Stimulated activated CD4-positive, alpha-beta T cell treated with anti-CD3 and anti-CD28 coated beads, TNF-alpha, amount 100 ng/mL, for 1 hour (primary cell): Measurements from ENCODE around the gene TAF1B.
"Not testable (repeated sequence)": the region's sequence is repeated elsewhere in the genome, so short reads cannot be mapped to it uniquely, and the experiment has no call there.

ENCODE experiments used
- DNase-seq, 3 donors: peaks; one replicate each; pipeline ENCODE4 v3.0.0-alpha.2; 2020; ENCODE audit warnings: low read depth in 3 of 3, low spot score in 1 of 3

The TAF1B gene

DNA sequence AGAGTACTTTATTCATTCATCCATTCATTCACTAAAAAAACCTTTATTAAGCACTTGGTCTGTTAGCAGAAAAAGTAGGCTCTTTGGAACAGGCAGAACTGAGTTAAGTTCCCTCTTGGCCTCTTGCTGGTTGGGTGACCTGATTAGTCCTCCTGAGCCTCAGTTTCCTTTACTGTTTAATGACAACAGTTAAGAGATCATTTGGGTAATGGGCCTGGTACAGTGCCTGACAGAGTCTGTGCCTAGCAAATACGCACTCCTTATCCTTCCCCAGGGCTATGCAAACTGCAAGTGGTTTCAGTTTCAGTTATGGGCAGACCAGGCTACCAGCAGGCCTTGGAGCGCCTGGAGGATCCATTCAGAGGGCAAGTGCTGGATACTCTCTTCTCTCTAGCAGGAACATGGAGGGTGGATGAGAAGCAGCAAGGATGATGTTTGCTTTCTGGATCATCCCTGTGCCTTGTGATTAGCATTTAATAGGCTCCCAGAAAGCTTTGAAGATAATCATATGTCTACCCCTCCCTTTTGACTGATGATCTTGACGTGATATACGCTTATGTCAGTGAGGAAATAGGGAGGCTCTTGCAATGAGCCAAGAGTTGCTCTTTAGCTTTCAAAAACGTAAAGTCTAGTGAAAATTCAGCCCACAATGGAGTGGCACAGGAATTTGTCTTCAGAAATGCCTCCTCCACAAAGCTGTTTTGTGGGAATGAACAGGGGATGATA lies 12.4 kb upstream of the TAF1B start:
- DNase-seq: no peak

GRCh38 chr2:9831670-9832069 lies 11.6 kb upstream of the TAF1B start:
- no peak for DNase-seq

DNA sequence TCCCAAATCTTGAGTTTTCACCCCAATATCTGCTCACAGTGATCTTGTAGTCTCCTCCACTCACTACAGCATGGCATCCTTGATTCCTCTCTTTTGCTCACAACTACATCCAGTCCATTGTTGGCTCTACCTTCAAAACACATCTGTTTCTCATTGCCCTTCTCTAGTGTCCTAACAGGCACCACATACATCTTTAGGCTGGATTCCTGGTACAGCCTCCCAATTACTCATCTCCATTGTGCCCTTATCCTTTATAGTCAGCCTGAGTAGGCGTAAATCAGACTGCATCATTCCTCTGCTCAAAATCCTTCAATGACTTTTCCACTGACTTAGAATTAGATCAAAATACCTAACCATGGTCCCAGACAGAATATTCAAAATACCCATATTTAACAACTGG lies 10.7 kb upstream of the TAF1B start:
- no peak for DNase-seq

DNA sequence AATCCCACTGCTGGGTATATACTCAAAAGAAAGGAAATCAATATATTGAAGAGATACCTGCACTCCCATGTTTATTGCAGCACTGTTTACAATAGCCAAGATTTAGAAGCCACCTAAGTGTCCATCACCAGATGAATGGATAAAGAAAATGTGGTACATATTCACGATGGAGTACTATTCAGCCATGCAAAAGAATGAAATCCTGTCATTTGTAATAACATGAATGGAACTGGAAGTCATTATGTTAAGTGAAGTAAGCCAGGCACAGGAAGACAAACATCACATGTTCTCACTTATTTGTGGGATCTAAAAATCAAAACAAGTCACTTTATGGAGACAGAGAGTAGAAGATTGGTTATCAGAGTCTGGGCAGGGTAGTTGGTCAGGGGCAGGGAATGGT lies 8.2 kb upstream of the TAF1B start:
- not testable (repeated sequence) for DNase-seq

DNA sequence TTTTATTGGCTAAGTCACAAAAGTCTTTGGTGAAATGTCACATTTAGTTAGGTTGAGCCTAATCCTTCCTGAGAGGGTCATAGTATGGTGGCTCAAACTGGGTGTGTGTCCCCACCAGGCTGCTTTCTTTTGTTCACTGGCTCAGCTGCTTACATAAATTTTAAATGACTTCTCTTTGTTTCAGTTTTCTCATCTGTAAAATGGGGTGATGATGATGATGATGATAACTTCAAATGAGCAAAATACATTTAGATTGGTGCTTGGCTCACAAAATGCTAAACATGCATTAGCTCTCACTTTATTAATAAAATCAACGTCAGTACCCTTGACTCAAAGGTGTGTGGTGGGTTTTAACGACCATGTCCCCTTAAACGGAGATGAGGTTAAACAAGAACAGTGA lies 7.2 kb upstream of the TAF1B start:
- no peak for DNase-seq

DNA sequence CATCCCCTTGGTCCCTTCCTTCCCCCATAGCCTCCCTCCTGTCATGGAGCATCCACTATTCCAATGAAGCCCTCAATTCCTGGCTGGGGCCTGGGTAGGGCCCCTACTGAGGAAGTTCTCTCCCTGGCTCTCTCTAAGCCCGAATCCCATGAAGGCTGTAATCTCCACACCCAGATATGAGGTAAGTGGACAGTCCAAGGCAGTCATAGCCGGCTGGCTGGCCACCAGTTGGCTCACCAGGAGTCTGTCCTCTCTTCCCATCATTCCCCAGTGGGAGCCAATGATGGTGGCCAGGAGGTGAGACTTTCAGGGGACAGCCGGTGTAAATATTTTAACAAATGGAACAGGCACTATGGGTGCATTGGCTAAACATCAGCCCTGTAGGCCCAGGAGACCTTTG lies 6.8 kb upstream of the TAF1B start:
- DNase-seq: no peak

- no peak for DNase-seq
Observed at GRCh38 chr2:9837451-9837850, 5.8 kb upstream of the TAF1B start.

DNA sequence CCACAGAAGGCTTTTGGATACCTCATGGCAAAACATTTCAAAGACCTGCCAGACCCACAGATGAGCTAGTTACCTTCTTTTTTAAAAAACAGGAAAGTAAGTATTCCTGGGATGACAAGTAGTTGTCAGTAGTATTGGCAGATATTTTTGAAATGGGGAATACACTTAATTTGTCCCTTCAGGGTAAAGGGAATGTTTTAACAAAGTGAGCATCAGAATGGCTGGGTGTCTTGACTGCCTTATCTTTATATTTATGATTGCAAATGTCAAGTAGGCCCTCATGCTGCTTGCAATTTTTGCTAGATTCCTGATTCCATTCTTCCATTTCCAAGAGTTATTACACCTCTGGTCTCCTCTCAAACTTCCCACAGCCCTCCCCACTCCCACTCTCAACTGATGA lies 4.9 kb upstream of the TAF1B start:
- DNase-seq: no peak

DNA sequence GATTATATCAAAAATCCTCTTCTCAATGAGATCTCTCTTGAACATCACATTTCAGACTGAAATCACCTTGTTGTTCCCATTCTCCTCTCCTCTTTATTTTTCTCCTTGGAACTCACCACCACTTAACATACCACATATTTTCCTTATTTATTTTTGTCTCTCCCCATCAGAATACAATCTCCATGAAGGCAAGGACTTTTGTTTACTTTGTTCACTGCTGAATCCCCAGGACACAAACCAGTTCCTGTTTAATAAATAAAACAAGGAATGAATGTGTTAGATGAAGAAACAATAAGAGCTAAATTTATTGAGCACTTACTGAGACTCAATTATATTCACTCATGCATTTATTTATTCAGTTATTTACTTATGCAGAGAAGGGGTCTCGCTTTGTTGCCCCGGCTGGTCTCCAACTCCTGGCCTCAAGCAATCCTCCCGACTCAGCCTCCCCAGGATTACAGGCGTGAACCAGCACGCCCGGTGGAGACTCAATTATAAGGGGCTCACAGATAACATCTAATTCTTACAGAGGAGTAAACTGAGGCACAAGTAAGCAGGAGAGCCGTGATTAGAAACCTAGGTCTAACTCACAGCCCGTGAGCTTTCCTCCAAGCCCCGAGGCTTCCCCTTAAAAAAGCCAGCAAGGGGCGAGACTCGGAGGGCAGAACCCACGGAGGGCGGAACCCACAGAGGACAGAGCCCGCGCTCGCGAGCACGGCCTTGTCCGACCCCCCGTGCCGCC lies 616 bp upstream of the TAF1B start:
- no peak for DNase-seq

DNA sequence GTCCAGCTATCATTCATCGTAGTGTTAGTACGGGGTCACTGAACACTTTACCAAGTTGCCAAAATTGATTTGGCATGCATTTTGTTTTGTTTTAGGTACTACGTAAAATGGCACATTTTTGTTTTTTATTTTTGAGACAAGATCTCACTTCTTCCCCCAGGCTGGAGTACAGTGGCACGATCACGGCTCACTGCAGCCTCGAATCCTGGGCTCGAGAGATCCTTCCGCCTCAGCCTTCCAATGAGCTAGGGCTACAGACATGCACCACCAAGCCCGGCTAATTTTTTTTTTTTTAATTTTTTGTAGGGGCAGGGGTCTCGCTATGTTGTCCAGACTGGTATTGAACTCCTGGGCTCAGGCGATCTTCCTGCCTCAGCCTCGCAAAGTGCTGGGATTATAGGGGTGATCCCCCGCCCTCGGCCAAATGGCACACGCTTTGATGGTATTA lies 786 bp downstream of the TAF1B start:
- no peak for DNase-seq

- no peak for DNase-seq
Observed at GRCh38 chr2:9844576-9844975, 1.3 kb downstream of the TAF1B start.

DNA sequence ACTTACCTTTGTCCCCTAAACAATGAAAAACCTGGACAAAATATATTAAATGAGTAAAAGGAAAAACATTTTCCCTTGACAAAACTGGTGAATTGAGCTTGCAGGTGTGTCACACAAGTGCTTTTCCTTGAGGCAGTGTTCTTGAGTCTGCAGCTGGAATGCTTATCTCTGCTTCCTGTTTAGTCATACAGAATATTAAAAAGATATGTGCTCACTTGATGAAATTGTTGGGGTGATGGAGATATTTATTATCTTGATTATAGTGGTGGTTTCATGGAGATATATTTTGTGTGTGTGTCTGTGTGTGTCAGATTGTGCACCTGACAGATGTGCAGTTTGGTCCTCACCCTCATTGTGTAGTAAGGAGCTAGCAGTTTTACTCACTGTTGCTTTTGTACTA lies 3.3 kb downstream of the TAF1B start:
- DNase-seq: no peak

- no peak for DNase-seq
Observed at GRCh38 chr2:9847140-9847539, 3.9 kb downstream of the TAF1B start.

DNA sequence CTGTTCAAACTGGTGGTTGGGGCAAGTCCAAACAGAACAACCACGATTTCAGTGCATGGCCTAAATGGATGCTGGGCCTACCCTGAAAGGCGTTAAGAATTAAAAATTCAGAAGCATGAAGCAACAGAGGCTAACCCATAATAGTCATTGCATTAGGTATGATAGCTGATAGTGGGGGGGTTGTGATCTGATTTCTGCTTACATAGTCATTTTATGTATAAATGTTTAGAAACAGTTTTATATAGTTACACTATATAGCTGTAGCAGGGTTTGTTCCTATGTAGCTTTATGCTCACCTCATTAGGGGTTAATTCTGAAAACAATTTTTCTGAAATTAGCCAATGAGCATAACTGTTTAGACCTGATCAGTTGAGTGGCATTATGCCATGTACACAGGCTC lies 9.6 kb downstream of the TAF1B start:
- DNase-seq: no peak

GRCh38 chr2:9857814-9858729 lies 14.8 kb downstream of the TAF1B start:
- no peak for DNase-seq

DNA sequence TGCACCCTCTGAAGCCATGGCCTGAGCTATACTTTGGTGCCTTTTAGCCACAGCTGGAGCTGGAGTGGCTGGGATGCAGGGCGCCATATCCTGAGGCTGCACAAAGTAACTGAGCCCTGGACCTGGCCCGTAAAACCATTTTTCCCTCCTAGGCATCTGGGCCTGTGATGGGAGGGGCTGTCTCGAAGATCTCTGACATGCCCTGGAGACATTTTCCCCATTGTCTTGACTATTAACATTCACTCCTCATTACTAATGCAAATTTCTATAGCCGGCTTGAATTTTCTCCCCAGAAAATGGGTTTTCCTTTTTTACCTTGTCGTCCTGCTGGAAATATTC lies 15.4 kb downstream of the TAF1B start:
- DNase-seq: no peak

DNA sequence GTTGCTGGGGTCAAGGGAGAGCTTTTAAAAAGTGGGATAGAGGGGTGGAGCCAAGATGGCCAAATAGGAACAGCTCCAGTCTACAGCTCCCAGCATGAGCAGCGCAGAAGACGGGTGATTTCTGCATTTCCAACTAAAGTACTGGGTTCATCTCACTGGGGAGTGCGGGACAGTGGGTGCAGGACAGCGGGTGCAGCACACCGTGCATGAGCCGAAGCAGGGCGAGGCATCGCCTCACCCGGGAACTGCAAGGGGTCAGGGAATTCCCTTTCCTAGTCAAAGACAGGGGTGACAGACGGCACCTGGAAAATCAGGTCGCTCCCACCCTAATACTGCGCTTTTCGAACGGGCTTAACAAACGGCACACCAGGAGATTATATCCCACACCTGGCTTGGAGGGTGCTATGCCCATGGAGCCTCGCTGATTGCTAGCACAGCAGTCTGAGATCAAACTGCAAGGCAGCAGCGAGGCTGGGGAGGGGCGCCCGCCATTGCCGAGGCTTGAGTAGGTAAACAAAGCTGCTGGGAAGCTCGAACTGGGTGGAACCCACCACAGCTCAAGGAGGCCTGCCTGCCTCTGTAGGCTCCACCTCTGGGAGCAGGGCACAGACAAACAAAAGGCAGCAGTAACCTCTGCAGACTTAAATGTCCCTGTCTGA lies 17.8 kb downstream of the TAF1B start:
- DNase-seq: not testable (repeated sequence)

GRCh38 chr2:9867881-9868280 lies 24.6 kb downstream of the TAF1B start:
- no peak for DNase-seq

GRCh38 chr2:9873337-9873736 lies 30.1 kb downstream of the TAF1B start:
- no peak for DNase-seq

DNA sequence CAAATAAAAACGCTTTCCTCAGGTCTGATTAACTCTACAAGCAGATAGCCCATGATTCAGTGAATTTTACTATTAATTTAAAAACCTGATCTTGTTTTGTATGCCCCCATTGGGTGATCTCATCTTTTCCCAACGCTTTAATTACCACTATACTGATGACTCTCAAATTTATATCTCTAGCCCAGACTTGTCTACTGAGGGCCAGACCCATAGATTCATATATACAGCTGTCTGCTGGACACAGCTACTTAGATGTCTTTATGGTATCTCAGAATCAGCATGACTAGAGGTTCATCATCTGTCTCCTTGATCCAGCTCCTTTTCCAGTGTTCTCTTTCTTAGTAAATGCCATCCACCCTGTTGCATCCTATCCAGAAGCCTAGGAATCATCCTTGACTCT lies 33.8 kb downstream of the TAF1B start:
- no peak for DNase-seq

GRCh38 chr2:9877726-9878125 lies 34.5 kb downstream of the TAF1B start:
- no peak for DNase-seq
